ENCODE data around the gene KCNG2. TPM values are rescaled to one million over a fixed set of nuclear protein-coding genes. Genes with fewer than 3 reads are reported as not detected.

The KCNG2 gene
- total RNA-seq, 1 experiment from 2014 or later, result not detected

DNA sequence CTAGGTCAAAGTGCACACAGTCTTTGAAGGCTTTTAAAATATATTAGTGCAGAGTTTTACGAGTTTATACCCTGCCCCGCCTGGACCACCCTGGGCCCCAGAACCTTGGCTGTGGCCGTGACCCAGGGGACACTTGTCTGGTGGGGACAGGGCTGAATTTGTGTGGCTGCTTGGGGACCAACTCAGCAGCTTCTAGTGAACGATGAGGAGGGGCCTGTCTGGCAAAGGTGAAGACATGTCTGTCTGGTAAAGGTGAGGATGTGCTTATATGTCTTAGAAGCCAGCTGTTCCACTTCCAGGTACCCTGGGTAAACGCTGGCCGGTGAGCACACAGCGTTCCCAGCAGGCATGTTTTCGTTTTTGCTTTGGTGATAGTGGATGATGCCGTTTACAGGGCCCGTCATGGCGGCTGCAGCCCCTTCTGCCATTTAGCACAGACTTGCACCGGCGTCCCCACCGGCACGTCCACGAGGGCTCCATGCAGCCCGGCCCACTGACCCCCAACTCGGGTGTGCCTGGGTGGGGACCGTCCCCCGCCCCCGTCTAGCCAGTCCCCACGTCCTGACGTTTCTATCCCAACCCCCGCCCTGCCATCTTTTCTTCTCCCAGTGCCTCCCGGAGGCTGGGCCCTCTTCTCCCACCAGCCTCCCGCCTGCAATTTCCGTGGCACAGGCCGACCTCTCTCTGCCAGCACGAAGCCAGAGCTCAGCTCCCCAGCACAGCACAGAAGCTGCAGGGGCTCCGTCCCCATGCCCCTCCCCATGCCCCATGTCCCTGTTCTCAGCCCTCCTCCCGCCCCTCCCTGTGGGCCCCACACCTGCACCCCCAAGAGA is 85.9 kb downstream of the KCNG2 start:
- no peaks in the 10 kb centered on the region for H3K79me2 ChIP-seq (ENCODE audit: insufficient read depth, low read length)
- H3K27ac ChIP-seq (ENCODE audit: low read depth, low read length), result no peak overlapping the region
- no peak overlapping the region for H3K4me3 ChIP-seq (replicated peaks in 1 of 2; ENCODE audit: low read depth in 1 of 2, low read length in 2 of 2)
- ChIA-PET POLR2A (no interaction called here), CTCF (no interaction called here), RAD21 (ENCODE audit: low non-redundant PET in 1 of 2, low total read pairs in 2 of 2, uncharacterized antibody in 2 of 2, unreplicated experiment in 2 of 2) (no interaction called here)
- no peaks in the 10 kb centered on the region for H3K9me2 ChIP-seq (ENCODE audit: insufficient read depth)
- no peak for TF ChIP-seq CEBPB (IDR thresholded peaks at IDR 0.05; ENCODE audit: low read depth)
- no peak for TF ChIP-seq SRF (IDR thresholded peaks at IDR 0.05; ENCODE audit: low read depth)
- no peak for TF ChIP-seq EZH2 (IDR thresholded peaks at IDR 0.05)
- TF ChIP-seq, protein P1, sequence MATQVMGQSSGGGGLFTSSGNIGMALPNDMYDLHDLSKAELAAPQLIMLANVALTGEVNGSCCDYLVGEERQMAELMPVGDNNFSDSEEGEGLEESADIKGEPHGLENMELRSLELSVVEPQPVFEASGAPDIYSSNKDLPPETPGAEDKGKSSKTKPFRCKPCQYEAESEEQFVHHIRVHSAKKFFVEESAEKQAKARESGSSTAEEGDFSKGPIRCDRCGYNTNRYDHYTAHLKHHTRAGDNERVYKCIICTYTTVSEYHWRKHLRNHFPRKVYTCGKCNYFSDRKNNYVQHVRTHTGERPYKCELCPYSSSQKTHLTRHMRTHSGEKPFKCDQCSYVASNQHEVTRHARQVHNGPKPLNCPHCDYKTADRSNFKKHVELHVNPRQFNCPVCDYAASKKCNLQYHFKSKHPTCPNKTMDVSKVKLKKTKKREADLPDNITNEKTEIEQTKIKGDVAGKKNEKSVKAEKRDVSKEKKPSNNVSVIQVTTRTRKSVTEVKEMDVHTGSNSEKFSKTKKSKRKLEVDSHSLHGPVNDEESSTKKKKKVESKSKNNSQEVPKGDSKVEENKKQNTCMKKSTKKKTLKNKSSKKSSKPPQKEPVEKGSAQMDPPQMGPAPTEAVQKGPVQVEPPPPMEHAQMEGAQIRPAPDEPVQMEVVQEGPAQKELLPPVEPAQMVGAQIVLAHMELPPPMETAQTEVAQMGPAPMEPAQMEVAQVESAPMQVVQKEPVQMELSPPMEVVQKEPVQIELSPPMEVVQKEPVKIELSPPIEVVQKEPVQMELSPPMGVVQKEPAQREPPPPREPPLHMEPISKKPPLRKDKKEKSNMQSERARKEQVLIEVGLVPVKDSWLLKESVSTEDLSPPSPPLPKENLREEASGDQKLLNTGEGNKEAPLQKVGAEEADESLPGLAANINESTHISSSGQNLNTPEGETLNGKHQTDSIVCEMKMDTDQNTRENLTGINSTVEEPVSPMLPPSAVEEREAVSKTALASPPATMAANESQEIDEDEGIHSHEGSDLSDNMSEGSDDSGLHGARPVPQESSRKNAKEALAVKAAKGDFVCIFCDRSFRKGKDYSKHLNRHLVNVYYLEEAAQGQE (IDR thresholded peaks at IDR 0.05; ENCODE audit: low read depth), result no peak
- TF ChIP-seq TCF7L2 (IDR thresholded peaks at IDR 0.05; ENCODE audit: borderline replicate concordance, extremely low read depth, insufficient read depth, insufficient read length), result no peak
- TF ChIP-seq CBX3 (IDR thresholded peaks at IDR 0.05; ENCODE audit: low read depth), result no peak
- TF ChIP-seq SP1 (IDR thresholded peaks at IDR 0.05; ENCODE audit: low read depth), result no peak
- H3K4me2 ChIP-seq (ENCODE audit: low read length), result no peak overlapping the region
- H3K4me1 ChIP-seq (ENCODE audit: control insufficient read depth in 1 of 2, insufficient read depth in 2 of 2, low read length in 2 of 2), result no peaks in the 10 kb centered on the region
- no peak for DNase-seq (ENCODE audit: low read depth, low spot score)
- H3K36me3 ChIP-seq (ENCODE audit: control insufficient read depth in 1 of 2, insufficient read depth in 2 of 2, low read length in 2 of 2), result no peaks in the 10 kb centered on the region
- no peaks in the 10 kb centered on the region for H4K20me1 ChIP-seq (ENCODE audit: insufficient read depth)
- H3K9me3 ChIP-seq (ENCODE audit: control insufficient read depth in 1 of 2, insufficient read depth in 1 of 2, low read depth in 1 of 2, low read length in 2 of 2), result no peaks in the 10 kb centered on the region
- no peak overlapping the region for H2AFZ ChIP-seq (ENCODE audit: low read depth, low read length, poor library complexity, severe bottlenecking)
- BruUV-seq (replicated peaks), result no TSS peak
- intact Hi-C loops (cut with micrococcal nuclease), result no loop called here
- no peak overlapping the region for H3K9ac ChIP-seq (ENCODE audit: low read length)
- no peak for ATAC-seq
- H3K27me3 ChIP-seq (ENCODE audit: insufficient read depth, low read length), result no peaks in the 10 kb centered on the region

Data from HCT116 (cell line).